Measurements from ENCODE around the gene CCDC63. TPM values are rescaled to one million over a fixed set of nuclear protein-coding genes. Genes with fewer than 3 reads are reported as not detected.
A peak's percentile ranks its signal among the peaks of the same experiment; 100 is the strongest.

Gene CCDC63
- total RNA-seq (2014; rRNA removed; shearing (Covaris generic)) = not detected in 2 replicates

- DNase-seq (ENCODE audit: low spot score) = no peak
These were observed at the start of gene CCDC63 for GRCh38 chr12:110846615-110847566. CCDC63 (plus strand) TSS chr12:110846987; CDS start chr12:110852955, 5,968 bp downstream.

- no peak for DNase-seq (ENCODE audit: low spot score)
These were observed 48.3 kb upstream of the CCDC63 start for GRCh38 chr12:110798461-110798860.

GRCh38 chr12:110802489-110802888 is 44.3 kb upstream of the CCDC63 start:
- no peak for DNase-seq (ENCODE audit: low spot score)

- no peak for DNase-seq (ENCODE audit: low spot score)
These were observed 42.4 kb upstream of the CCDC63 start for GRCh38 chr12:110804406-110804805.

- no peak for DNase-seq (ENCODE audit: low spot score)
These were observed 39.1 kb upstream of the CCDC63 start for GRCh38 chr12:110807640-110808039.

GRCh38 chr12:110809149-110809548 is 37.6 kb upstream of the CCDC63 start:
- no peak for DNase-seq (ENCODE audit: low spot score)

GRCh38 chr12:110811972-110812371 is 34.8 kb upstream of the CCDC63 start:
- no peak for DNase-seq (ENCODE audit: low spot score)

- no peak for DNase-seq (ENCODE audit: low spot score)
These were observed 33.5 kb upstream of the CCDC63 start for GRCh38 chr12:110813285-110813684.

- no peak for DNase-seq (ENCODE audit: low spot score)
These were observed 33.0 kb upstream of the CCDC63 start for GRCh38 chr12:110813756-110814155.

- no peak for DNase-seq (ENCODE audit: low spot score)
These were observed 30.5 kb upstream of the CCDC63 start for GRCh38 chr12:110816248-110816647.

GRCh38 chr12:110816779-110817178 is 30.0 kb upstream of the CCDC63 start:
- no peak for DNase-seq (ENCODE audit: low spot score)

- no peak for DNase-seq (ENCODE audit: low spot score)
These were observed 28.3 kb upstream of the CCDC63 start for GRCh38 chr12:110818511-110818910.

- DNase-seq (ENCODE audit: low spot score) = no peak
These were observed 27.6 kb upstream of the CCDC63 start for GRCh38 chr12:110819150-110819549.

GRCh38 chr12:110819646-110820045 is 27.1 kb upstream of the CCDC63 start:
- no peak for DNase-seq (ENCODE audit: low spot score)

GRCh38 chr12:110821917-110822316 is 24.9 kb upstream of the CCDC63 start:
- DNase-seq (ENCODE audit: low spot score) = no peak

GRCh38 chr12:110822821-110823415 is 23.9 kb upstream of the CCDC63 start:
- no peak for DNase-seq (ENCODE audit: low spot score)

- no peak for DNase-seq (ENCODE audit: low spot score)
These were observed 22.4 kb upstream of the CCDC63 start for GRCh38 chr12:110824342-110824741.

- no peak for DNase-seq (ENCODE audit: low spot score)
These were observed 21.3 kb upstream of the CCDC63 start for GRCh38 chr12:110825530-110825929.

GRCh38 chr12:110826592-110827200 is 20.1 kb upstream of the CCDC63 start:
- DNase-seq (ENCODE audit: low spot score) = peak; percentile 80

- no peak for DNase-seq (ENCODE audit: low spot score)
These were observed 17.5 kb upstream of the CCDC63 start for GRCh38 chr12:110829308-110829707.

- no peak for DNase-seq (ENCODE audit: low spot score)
These were observed 10.5 kb upstream of the CCDC63 start for GRCh38 chr12:110836291-110836690.

- DNase-seq (ENCODE audit: low spot score) = no peak
These were observed 5.8 kb upstream of the CCDC63 start for GRCh38 chr12:110841007-110841406.

- DNase-seq (ENCODE audit: low spot score) = no peak
These were observed 2.7 kb upstream of the CCDC63 start for GRCh38 chr12:110844131-110844530.

Data from H4 (cell line).